GM12891 (cell line): Measurements from ENCODE around the gene MBTD1.

Source experiments
- POLR2A ChIP-seq: IDR thresholded peaks from 2 replicates; pipeline ENCODE4 v1.6.1; 2011; ENCODE audit warnings: low read depth, low read length, control low read depth
- POLR2AphosphoS5 ChIP-seq: IDR thresholded peaks from 2 replicates; pipeline ENCODE4 v1.6.1; 2011; ENCODE audit warnings: low read depth, low read length, control low read depth
- POU2F2 ChIP-seq: IDR thresholded peaks from 2 replicates; pipeline ENCODE4 v1.6.1; 2011; ENCODE audit warnings: low read depth, mild to moderate bottlenecking, control low read depth, low read length, moderate library complexity
- SPI1 ChIP-seq: IDR thresholded peaks from 2 replicates; pipeline ENCODE4 v1.6.1; 2011; ENCODE audit warnings: low read depth, low read length, control low read depth
- TAF1 ChIP-seq: IDR thresholded peaks from 2 replicates; pipeline ENCODE4 v1.6.1; 2011; ENCODE audit warnings: low read depth, low read length, control low read depth

- TF ChIP-seq POLR2A (no peak), TAF1 (no peak), POU2F2 (no peak), POLR2AphosphoS5 (no peak), SPI1 (peak; percentile 86)
Observed at GRCh38 chr17:51238255-51238887, 21.5 kb downstream of the MBTD1 start.
